Vagina (tissue), 2 donors: ENCODE measurements around the gene DAPK2.

Experiments
- CTCF ChIP-seq, 3 experiments: fragments of 450-650 bp in 2 of 3; fragments of 200-600 bp in 1 of 3; sonication (generic) in 1 of 3; IDR thresholded peaks; one replicate each; pipeline ENCODE4 v1.5.1; 2017 to 2019; ENCODE audit warnings: antibody characterized with exemption in 3 of 3, mild to moderate bottlenecking in 2 of 3, moderate library complexity in 2 of 3
- POLR2A ChIP-seq, 2 donors: fragments of 450-650 bp; IDR thresholded peaks; one replicate each; pipeline ENCODE4 v1.6.1; 2017; ENCODE audit warnings: antibody characterized with exemption in 2 of 2, mild to moderate bottlenecking in 2 of 2, moderate library complexity in 2 of 2
- POLR2AphosphoS5 ChIP-seq, 2 donors: sonication (generic); formaldehyde crosslinking; IDR thresholded peaks; one replicate each; pipeline ENCODE4 v1.9.0; 2017; ENCODE audit warnings: antibody characterized with exemption in 2 of 2, mild to moderate bottlenecking in 2 of 2, low read depth in 1 of 2; ENCODE audit not compliant: insufficient read depth in 1 of 2

GRCh38 chr15:64037116-64037515 lies 9.2 kb downstream of the DAPK2 start:
- TF ChIP-seq POLR2AphosphoS5 (IDR thresholded peaks at IDR 0.05; ENCODE audit: insufficient read depth in 1 of 2, low read depth in 1 of 2) (no peak), CTCF (IDR thresholded peaks at IDR 0.05) (no peak), POLR2A (IDR thresholded peaks at IDR 0.05) (no peak)
